CD4-positive, alpha-beta T cell treated with Interleukin-4 for 1 hour (primary cell): ENCODE results near the gene HIVEP2.

Source experiments
- DNase-seq, 2 donors: peaks; one replicate each; pipeline ENCODE4 v3.0.0-alpha.2; 2020 to 2022

HIVEP2 gene

GRCh38 chr6:142887517-142887916 lies 57.5 kb downstream of the HIVEP2 start:
- DNase-seq: peak in 1 of 2 donors; percentile 67

DNA sequence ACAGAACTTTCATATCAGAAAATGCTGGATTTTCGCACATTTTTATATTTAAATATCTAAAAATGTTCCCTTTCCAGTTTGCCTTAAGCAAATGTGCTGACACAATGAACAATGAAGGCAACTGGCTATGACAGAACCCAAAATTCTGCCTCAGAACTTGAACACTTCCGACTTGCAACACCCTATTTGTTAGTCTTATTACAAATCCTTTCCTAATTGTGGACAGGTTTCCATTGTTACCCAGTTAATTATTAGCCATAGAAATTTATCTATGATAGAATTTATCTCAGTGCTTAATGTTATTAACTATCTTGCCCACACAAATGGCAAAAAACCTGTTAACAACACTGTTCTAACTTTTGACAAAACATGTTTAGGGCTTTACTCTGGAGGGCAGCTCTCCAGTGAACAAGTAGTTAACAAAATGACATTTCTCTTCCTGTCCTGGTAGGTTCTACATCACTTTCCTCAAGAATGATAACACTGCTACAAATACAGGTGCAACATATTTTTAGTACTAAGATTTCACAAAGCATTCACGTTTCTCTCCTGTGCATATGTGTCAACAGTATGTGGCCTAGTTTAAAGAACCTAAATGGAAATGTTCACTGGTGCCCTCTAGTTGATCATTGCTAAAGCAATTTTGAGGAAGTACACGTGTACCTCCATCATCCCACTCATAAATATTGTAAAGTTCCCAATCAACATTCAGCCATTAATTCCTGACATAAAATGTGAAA lies 58.4 kb downstream of the HIVEP2 start:
- DNase-seq: peak in 1 of 2 donors; percentile 81

- peak; percentile 79 to 91 for DNase-seq
Observed at GRCh38 chr6:142885182-142885867, 59.7 kb downstream of the HIVEP2 start.

GRCh38 chr6:142884214-142885035 lies 60.6 kb downstream of the HIVEP2 start:
- peak in 1 of 2 donors; percentile 45 for DNase-seq

DNA sequence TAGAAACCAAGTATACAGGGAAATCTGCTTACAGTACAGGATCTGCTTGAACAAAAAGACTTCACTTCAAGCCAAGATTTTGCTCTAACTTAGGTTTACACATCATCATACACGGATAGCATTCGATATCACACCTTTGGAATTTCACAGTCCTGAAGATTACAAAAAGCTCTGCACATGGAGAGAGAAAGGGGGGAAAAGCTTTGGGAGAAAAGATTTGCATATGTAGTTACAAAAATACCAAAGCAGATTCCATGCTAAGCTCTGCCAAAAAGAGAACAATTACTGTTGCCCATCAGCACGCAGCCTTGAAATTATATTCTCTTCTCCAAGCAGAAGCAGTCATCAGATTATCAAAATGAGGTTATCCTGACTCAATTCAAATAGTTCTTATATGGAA lies 62.0 kb downstream of the HIVEP2 start:
- no peak for DNase-seq

DNA sequence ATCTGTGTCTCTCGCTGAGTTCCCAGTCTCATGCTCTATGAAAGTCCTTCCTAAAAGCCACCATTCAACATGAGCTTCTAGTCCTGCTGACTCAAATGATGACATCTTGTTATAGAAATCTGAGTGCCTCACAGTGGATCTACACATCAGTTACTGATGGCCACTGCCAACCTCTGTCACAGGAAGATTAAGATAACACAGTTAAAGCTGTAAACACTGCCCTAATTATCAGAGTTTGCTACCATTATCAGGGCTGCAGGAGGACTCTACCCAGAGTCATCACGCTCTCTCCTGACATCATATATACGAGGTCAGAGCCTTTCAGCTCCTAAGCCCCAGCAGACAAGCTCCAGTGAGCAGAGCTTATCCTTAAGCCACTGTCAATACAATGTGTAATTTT lies 63.2 kb downstream of the HIVEP2 start:
- DNase-seq: no peak

DNA sequence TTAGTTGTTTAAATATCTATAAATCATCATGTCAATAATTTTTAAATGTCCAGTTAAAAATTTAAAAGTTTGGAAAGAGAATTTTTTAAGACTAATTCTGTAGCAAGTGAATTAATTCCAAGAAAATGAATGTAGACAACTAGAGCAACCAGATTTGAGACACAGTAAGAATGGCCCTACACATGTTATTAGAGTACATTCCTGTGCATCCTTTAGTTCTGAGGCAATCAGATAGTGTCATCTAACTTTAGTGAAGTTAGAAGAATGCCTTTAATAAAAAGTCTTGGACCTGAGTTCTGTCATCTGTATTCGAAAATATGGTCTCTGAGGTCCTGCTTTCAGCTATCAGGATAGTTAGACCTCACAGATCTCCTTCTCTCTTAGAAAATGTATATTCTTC lies 63.7 kb downstream of the HIVEP2 start:
- DNase-seq: no peak

DNA sequence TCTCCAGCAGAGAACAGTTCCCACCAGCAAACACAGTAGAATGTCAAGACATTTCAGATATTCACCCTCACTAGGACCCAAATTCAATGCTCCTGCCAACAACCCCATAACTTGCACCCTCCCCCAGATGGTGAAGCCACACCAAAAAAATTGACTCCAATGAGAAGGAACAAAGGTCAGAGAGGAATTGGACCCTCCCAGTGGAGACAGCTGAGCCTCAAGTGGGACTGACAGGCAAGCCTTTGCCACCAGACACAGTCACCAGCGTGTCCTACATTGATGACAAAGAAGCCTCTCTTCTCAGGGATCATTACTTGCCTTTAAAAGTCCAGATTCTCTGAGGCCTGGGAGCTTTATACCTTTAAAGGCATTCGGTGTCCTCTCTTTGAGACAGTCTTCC lies 64.8 kb downstream of the HIVEP2 start:
- DNase-seq: no peak

DNA sequence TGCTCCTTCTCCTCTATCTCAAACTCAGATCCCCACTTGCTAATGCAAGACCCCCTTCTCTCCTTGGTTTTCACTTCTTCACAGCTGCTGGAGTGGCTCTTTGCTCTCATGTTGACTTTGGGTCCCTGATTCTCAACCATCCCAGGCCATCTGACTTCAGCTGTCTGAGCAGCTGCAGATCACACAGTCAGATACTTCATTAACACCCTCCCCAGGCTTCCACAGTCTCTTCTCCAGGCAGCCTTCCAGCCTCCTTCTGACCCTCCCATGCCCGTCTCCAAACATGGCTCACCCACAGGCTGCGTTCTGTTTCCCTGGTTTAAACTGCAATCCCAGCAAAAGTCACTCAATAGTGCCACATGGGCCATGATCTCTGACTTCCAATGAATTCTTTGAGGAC lies 65.4 kb downstream of the HIVEP2 start:
- DNase-seq: no peak

DNA sequence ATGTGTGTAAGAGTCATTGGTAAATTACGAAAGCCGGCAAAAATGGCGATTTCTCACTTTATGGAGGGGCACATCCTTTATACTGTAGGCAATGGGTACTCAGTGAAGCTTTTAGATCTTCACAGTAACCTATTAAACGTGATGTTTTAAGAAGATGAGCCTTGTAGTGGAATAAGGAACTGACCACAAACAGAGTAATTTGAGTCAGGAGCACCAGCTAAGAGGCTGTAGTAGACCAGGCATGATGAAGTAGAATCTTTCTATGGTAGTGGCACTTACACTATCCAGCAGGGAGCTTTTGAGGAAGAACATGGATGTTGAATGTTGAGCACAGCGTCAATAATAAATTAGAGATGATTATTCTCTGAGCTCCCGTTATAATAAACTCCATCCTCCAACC lies 65.9 kb downstream of the HIVEP2 start:
- DNase-seq: no peak

- DNase-seq: no peak
Observed at GRCh38 chr6:142878407-142878806, 66.6 kb downstream of the HIVEP2 start.

DNA sequence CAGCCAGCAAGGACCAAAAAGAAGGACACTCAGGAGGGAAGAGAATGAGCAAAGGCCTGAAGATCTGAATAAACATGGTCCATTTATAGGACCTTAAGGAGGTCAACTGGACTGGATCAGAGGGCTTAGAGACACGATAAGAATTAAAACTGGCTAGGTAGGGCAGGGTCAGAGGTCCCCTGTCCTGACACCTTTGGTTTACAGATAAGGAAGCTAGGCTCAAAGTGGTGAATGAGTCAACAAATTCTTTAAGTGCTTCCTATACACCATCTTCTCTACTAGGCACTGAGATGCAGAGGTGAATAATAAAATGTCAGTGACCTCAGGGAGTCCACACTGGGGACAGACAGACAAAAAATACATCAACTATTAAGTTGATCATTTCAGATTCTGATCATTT lies 70.3 kb downstream of the HIVEP2 start:
- no peak for DNase-seq

GRCh38 chr6:142872376-142872775 lies 72.6 kb downstream of the HIVEP2 start:
- peak in 1 of 2 donors; percentile 37 for DNase-seq

DNA sequence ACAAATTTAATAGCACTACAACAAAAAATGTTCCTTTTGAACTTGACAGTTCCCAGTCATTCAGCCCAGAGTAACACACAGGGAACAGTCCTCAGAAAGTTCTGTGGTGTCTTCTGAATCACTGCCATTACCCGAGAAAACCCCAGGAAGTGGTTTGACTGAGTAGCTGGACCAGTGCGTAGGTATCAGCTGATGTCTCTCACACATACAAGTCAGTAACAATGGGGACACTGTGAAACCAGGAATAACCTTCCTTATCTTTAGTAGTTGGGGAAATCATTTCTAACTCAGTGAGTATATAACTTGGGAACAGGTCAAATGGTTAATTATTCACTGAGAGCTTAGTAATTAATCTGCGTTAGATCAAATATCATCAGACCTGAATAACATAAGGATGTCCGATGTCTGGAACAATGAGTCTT lies 73.1 kb downstream of the HIVEP2 start:
- DNase-seq: peak; percentile 86 to 92

- no peak for DNase-seq
Observed at GRCh38 chr6:142870787-142871415, 74.1 kb downstream of the HIVEP2 start.

GRCh38 chr6:142868917-142869316 lies 76.1 kb downstream of the HIVEP2 start:
- DNase-seq: no peak

DNA sequence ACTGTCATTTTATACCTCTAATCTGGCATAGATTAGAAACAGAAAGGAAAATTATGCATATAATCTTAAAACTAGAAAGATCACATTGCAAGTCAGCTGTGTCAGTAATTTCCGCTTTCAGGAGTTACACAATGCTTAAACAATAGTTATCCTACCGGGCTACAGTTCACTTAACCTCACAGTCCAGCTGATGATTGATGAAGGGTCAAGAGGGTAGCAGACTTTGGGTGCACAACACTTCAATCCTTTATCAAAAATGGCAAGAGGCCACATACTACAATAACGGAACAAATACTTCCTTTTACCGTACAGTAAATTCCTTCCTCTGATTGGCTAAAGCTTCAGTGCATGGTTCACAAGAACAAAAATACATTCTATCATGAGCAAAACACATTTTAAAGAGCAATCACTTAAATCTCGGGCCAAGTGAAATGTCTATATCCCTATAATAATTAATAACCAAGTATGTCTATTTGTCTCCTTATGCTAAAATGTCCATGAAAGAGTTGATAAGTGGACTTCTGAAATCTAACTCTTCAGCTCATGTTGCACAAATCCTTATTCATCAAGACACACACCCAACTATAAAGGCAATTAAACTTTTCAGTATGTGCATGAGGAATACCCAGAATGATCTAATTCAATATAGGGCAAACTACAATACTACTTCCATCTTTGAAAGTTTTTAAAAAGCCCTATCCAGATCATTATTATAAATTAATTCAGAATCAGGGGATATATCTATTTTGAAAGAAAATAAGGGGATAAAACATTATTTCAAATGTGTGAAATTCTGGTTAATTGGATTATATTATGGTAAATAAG lies 76.8 kb downstream of the HIVEP2 start:
- DNase-seq: peak in 1 of 2 donors; percentile 42

DNA sequence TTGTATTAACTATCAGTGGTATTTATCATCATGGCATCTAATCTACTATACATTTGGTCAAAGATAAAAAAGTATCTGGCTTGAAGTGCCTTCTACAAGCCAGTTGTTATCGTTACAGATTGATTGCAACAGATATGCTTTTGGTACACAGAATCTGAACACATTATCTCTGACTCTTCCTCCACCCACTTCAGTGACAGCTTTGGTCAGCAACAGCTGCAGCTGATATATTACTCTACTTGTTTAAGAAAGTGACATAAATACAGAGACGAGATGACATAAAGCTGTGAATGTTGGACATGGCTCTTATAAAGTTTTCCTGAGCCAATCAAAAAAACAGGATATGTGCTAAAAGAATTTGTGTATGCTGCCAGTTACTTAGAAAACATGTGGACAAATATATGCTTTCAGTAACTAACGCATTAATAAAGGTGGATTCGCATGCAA lies 77.6 kb downstream of the HIVEP2 start:
- peak in 1 of 2 donors; percentile 36 for DNase-seq

- DNase-seq: no peak
Observed at GRCh38 chr6:142863981-142864380, 81.0 kb downstream of the HIVEP2 start.

DNA sequence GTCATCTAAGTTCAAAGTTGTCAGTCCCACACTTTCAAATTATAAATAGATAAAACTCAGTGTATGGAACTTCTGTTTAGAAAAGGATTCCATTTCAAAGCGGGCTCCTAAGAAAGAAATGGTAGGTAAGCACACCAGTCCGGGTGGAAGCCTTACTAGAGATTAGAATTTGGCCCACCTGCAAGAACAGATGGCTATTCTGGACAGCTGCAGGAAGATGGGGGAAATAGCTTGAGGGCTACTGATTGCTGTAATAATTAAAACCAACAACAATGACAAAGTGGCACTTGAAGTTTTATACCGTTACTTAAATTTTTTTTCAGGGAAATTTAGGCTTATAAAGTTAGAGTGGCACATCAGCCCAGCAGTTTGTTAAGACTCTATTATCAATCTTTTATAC lies 83.3 kb downstream of the HIVEP2 start:
- no peak for DNase-seq

DNA sequence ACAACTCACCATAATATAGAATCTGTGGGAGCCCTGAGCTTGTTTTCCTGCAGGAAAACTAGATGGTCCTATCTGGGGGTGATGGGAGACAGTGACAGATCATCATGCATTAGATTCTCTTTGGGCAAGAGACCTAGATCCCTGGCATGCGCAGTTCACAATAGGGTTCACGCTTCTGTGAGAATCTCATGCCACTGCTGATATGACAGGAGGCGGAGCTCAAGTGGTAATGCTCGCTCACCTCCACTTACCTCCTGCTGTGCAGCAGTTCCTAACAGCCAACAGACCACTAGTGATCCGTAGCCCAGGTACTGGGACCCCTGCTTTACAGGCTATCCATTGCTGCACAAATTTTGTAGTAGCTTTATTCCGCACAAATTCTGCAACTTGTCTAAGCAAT lies 84.5 kb downstream of the HIVEP2 start:
- peak in 1 of 2 donors; percentile 28 for DNase-seq
